GM19035 (cell line): Measurements from ENCODE around the gene WIPI1.
A peak's percentile ranks its signal among the peaks of the same experiment; 100 is the strongest.
"Not testable (repeated sequence)": the region's sequence is repeated elsewhere in the genome, so short reads cannot be mapped to it uniquely, and the experiment has no call there.

ENCODE experiments used
- ATAC-seq: cut with Tn5 transposase; IDR thresholded peaks from one replicate; pipeline ENCODE4 v1.9.1; 2021; ENCODE audit not compliant: unreplicated experiment

WIPI1 gene

DNA sequence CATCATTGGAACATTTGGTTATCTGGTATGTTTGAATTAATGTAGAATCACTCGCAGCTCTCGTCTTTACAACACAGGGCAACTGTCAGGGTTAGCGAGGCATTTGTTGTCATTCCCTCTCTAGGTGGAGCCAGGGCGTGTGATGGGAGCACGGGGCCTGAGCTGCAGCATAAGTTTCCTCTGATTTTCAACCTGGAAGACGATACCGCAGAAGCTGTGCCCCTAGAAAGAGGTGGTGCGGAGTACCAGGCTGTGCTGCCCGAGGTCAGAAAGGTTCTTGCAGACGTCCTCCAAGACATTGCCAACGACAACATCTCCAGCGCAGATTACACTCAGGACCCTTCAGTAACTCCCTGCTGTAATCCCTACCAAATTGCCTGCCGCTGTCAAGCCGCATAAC lies 37.2 kb downstream of the WIPI1 start:
- ATAC-seq = no peak

DNA sequence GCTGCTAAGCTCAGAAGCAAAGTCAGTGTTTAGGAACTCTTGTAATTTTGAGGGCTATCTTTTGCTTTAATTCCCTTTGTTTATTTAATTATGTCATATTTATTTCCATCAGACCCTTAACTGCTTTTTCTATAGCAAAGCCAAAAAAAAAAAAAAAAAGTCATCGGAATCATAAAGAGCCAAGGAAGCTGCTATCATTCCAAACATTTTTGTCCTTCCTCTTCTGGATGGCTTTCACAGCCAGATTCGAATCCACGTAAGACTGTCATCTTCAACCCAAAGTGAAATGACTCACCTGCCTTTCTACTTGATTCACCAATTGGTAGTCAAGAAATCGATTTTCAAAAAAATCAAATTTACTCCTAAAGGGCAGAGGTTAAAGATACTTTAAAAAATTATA lies 38.4 kb downstream of the WIPI1 start:
- no peak for ATAC-seq

DNA sequence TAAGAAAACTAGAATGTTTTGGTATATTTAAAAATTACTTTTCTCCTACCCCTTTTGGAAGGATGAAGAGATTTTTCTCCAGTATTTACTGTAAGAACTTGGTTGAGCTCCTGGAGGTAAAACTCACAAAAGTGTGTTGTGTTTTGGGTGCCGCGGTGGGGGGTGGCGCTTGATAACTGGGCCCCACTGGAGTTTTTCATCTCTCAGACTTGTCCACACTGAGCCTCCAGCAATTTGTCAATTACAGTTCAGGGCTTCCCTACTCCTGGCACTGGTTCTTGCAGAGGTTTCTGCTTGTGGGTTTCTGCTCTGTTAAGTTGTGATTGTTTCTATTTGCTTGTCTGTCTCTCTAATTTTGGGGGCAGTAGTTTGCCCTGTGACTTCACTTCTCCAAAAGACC lies 40.0 kb downstream of the WIPI1 start:
- ATAC-seq = no peak

DNA sequence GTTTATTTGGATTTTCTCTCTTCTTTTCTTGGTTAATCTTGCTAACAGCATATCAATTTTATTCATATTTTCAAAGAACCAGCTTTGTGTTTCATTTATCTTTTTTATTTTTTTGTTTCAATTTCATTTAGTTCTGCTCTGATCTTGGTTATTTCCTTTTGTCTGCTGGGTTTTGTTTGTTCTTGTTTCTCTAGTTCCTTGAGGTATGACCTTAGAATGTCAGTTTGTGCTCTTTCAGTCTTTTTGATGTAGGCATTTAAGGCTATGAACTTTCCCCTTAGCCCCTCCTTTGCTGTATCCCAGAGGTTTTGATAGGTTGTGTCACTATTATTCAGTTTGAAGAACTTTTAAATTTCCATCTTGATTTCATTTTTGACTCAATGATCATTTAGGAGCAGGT lies 42.4 kb downstream of the WIPI1 start:
- ATAC-seq = not testable (repeated sequence)

DNA sequence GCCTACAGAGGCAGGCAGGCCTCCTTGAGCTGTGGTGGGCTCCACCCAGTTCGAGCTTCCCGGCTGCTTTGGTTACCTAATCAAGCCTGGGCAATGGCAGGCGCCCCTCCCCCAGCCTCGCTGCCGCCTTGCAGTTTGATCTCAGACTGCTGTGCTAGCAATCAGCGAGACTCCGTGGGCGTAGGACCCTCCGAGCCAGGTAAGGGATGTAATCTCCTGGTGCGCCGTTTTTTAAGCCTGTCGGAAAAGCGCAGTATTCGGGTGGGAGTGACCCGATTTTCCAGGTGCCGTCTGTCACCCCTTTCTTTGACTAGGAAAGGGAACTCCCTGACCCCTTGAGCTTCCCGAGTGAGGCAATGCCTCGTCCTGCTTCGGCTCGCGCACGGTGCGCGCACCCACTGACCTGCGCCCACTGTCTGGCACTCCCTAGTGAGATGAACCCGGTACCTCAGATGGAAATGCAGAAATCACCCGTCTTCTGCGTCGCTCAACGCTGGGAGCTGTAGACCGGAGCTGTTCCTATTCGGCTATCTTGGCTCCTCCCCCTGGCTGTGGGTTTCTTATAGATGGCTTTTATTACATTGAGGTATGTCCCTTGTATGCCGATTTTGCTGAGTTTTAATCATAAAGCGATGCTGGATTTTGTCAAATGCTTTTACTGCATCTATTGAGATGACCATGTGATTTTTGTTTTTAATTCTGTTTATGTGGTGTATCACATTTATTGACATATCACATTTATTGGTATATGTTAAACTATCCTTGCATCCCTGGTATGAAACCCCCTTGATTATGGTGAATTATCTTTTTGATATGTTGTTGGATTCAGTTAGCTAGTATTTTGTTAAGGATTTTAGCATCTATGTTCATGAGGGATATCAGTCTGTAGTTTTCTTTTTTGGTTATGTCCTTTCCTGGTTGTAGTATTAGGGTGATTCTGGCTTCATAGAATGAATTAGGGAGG lies 43.4 kb downstream of the WIPI1 start:
- ATAC-seq = not testable (repeated sequence)

DNA sequence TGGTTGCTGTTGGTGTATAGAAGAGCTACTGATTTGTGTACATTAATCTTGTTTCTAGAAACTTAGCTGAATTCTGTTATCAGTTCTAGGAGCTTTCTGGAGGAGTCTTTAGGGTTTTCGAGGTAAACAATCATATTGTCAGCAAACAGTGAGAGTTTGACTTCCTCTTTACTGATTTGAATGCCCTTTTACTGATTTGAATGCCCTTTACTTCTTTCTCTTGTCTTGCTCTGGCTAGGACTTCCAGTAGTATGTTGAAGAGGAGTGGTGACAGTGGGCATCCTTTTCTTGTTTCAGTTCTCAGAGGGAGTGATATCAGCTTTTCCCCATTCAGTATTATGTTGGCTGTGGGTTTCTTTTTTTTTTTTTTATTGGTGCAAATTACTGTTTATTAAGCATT lies 49.6 kb downstream of the WIPI1 start:
- not testable (repeated sequence) for ATAC-seq

DNA sequence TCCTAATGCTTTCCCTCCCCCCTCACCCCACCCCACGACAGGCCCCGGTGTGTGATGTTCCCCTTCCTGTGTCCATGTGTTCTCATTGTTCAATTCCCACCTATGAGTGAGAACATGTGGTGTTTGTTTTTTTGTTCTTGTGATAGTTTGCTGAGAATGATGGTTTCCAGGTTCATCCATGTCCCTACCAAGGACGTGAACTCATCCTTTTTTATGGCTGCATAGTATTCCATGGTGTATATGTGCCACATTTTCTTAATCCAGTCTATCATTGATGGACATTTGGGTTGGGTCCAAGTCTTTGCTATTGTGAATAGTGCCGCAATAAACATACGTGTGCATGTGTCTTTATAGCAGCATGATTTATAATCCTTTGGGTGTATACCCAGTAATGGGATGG lies 53.5 kb downstream of the WIPI1 start:
- ATAC-seq = not testable (repeated sequence)

DNA sequence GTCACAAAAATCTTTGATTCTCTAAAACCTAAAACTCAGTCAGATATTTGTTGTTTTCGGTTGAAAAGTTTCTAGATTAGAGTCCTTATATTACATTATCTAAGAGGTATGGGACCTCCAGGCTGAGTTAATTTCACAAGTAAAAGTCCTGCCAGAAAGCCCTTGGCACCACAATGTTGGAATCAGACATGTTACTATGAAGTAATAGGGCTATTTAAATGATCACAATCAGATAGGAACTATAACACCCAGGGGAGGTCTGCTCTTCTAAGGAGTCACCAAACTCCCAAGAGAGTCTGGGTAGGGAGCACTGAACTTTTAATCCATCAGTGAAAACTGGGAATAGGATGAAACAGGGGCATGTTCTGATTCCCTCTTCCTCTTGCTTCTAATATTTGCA lies 54.2 kb downstream of the WIPI1 start:
- ATAC-seq = no peak

DNA sequence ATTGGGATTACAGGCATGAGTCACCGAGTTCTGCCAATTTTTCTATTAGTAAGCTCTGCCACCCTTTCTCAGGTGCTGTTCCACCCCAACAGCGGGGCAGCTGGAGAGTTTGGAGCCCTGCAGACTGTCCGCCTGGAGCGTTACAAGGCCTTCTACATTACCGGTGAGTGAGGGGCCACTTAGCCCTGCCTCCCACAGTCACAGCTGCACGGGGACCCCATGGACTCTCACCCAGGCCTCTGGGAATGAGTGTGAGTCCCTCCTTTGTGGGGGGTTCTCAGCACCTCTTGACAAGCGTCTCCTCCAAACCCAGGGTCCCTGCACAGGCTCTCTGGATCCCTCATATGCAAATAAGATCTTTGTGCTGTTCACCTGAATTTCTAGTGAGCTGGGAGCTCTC lies 56.0 kb downstream of the WIPI1 start:
- no peak for ATAC-seq

DNA sequence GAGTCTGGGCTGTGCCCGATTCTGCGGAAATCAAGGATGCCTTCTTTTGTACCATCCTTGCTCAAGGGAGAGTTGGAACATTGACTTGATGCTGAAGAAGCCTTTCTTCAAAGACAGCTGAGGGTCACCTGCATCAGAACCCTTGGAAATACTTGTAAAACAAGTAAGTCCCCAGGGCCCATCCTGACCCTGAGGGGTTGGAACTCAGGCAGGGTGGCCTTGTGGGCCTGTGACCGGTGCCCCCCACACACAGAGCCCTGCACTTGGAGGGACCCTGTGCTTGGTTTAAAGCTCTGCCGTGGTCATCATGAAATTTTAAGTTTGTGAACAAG lies 56.9 kb downstream of the WIPI1 start:
- no peak for ATAC-seq

DNA sequence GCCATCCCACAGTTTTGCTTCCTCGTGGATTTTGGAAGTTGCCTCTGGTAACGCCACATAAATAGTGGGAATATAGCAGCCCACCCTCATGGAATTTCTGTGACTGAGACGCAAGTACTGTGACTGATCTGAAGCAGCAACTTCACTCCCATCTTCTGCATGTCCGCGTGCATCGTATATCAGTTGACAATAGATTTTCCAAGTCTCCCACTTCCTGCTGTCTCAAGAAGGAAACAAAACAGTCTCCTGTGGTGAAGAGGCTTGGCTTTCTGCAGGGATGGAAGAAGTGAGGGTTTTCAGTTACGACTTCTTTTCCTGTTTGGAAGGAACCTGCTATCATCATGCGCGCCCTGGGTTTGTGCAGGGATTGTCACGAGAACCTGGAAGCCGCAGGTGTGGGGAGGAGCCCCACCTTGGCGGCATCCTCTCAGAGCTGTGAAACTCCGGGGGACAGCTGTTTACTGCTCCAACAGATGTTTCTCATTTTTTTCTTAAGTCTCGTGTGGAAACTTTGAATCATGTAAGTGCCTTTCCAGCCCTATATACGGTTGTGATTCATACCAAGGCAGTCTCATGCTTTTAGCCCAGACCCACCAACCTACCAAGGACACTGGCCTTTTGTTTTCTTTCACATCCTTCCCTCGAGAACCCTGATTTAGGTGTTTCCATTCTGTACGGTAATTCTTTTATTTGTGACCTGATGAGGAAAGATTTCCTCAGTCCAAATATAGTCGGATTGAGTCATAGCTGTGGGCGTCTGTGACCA lies 57.5 kb downstream of the WIPI1 start:
- ATAC-seq = no peak

DNA sequence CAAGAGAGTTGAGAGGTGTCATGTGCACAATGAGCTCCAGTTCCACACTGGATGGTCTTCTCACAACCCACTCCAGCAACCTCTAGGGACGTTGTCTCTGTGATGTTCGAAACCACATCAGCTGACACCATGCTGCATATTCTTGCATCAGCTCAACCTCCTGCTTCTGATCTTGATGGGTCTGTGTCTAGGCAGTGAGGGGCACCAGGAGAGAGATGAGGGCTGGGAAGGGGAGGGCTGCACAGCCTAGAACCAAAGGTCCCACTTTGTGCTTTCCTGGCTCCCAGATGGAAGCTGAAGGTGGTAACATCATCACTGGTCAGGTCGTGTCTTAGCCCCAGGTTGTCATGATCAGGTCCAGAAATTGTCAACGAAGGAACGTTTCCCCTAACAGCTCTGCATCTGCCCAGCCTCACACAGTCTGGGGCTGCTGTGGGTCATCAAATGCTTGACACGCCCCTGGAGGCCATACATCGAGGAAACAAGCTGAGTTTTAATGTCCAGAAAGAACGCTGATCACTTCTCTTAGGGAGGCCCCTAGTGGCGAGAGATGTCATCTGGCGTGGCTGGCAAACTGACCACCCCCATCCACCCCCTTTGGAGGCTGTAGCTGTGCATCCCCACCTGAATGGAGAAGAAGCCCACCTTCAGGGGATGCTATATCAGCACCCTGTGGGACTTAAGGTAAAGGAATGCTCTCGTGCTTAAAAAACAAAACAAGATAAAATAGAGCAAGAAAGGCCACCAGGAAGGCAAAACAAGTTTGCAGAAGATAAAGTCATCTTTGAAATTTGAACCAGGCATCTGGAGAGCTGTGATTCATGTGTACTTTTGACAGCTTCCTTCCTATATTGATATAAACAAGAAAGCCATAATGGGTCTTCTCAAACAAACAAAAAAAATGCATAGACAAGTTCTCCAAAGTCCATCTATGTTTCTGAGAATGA lies 58.3 kb downstream of the WIPI1 start:
- ATAC-seq = peak; percentile 93

DNA sequence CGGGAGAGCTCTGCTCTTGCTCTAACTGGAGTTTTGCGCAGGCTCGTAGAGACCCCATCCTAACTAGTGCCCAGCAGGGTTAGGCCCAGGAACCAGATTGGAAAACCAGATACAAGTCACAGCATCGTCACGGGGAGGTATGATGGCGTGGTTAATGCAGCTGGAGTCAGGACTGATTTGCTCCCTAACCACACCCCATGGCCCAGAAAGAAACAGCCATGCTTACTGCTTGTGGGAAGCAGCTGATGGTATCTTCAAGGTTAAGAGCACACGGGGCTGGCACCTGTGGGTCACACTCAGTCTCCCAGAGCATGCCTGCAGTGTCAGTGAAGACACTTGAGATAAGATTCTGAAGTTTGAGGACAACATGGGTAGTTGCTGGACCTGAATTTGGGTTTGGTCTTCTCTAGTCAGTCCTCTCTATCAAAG lies 60.2 kb downstream of the WIPI1 start:
- ATAC-seq = no peak

DNA sequence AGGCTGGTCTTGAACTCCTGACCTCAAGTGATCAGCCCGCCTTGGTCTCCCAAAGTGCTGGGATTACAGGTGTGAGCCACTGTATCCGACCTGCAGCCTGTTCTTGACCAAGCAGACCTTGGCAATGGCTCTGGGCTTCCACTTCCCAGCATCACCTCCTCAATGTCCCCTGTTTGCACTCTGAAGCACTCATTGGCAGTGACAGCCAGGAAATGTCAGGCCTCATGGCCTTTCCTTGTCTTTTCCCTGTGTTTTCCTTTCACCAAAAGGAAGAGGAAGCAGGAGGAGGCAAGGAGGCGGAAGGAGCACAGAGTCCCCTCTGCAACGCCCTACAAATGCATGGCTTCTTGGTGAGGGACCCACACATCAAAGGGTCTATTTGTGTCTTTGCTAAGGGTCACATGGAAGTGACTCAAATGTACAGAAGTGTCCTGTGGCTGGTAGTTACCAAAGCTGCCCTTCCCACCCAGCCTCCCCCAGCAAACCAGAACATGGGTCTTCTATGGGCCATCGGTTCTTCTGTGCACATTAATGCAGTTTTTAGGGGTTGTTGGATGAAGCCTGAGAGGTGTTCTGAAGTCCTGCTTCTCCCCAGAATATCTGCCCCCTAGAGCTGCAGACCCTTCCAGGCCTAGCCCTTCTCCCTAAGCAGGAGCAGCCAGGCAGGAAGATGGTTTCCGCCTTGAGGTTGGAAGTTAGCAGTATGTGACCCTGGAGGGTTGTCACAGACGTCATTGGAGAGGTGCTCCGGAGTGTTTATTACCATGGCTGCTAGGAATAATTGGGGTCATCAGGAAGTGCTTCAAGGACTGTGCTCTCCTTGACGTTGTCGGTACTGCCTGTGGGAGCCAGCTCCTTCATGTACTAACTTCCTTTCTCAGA lies 60.8 kb downstream of the WIPI1 start:
- no peak for ATAC-seq

DNA sequence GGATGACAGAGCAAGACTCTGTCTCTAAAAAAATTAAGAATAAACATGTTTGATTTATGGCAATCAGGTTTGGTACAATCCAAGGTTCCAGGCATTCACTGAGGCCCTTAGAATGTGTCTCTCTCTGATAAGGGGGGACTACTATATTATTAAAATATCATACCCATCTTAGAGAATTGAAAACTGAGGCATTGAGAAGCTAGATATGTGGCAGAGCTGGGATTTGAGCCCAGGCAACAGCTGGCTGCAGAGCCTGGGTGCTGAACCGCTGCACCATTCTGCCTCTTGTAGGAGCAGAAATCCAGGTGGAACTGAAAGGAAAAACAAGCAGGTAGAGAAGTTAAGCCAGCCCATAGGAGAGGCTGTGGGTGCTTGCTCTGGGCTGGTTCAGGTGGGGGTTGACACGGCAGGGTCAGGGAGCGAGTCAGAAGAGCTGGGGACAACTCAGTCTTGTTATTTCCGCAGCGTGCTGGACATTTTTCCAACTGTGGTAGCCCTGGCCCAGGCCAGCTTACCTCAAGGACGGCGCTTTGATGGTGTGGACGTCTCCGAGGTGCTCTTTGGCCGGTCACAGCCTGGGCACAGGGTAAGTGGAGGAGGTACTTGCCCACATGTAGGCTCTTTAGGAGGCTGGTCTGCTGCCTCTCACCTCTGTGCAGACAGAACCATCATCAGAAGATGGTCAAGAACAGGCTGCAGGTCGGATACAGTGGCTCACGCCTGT lies 62.5 kb downstream of the WIPI1 start:
- ATAC-seq = no peak

DNA sequence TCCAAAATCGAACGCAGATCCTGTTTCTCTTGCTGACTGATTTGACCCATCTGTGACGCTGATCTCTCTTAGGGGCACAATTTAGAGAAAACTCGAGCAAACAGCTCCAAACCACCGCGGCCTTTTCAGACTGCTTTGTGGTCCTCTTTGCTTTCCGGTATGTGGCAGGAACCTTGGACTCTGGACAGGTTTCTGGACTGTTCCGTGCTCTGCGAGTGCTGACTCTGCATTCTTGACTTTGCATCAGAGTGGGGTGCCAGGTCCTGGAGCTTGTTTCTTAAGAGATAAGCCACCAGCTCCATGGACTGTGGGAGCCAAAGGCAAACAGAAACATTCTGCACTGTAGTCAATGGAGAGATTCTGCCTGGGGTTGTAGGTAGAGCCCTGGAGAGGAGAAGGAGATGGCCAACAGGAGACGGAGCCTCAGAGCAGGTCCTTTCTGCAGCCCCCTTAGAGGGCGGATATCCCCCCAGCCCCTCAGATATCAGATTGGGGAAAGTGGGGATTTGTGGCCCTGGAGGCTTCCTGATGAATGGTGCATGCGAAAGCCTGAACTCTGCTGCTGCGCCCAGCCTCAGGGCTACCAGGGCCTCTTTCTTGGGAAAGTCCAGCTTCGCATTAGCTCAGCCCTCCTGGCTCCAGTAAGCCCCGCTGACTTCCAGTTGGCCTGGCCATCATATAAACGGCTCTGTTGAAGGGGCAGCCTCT lies 65.6 kb downstream of the WIPI1 start:
- ATAC-seq = no peak

DNA sequence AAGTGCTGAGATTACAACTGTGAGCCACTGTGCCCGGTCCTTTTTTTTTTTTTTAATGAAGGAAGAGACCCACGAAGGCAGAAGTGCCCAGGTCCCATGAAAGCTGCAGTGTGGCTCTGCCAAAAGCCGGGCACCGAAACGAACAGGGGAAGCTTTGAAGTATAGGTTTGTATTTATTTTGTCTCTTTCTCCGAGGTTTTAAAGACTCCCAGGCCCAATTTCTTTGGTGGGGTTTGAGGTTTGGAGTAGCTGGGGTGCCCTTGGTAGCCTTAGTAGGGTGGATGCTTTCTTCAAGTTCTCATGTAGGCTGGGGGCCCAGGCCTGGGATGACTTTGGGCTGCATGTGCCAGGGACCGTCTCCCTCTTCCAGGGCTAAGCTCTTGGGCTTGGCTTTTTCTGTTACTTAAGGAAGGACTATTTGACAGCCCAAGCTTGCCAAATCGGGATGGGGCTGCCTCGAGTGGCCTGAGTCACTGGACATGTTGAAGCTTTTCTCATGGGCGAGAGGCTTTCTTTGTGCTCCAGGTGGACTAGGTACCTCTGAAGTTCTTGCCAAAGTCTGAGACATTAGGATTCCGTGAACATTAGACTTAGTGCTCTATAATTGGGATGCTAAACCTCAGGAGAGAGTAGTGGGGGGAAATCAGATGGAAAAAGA lies 66.3 kb downstream of the WIPI1 start:
- no peak for ATAC-seq

DNA sequence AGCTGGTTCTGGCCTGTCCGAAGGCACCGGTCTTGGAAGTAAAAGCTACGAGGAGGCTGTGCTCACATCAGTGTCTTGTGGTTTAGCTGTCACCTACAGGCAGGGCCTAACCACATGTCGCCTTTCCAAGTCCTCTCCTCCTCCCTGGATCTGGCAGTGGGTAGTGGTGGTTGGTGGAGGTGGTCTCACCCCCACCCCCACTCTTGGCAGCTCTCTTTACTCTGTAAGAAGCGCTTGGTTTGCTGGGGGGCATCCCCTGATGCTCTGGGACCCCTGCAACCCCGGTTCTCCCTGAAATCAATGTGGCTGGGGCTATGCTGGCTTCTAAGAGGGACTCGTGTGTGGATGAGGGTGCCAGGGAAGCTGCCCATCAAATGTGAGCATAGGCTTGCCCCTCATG lies 68.3 kb downstream of the WIPI1 start:
- ATAC-seq = no peak
